ENCODE data around the gene HDHD5.
"Not testable (repeated sequence)": the region's sequence is repeated elsewhere in the genome, so short reads cannot be mapped to it uniquely, and the experiment has no call there.

HDHD5 gene

DNA sequence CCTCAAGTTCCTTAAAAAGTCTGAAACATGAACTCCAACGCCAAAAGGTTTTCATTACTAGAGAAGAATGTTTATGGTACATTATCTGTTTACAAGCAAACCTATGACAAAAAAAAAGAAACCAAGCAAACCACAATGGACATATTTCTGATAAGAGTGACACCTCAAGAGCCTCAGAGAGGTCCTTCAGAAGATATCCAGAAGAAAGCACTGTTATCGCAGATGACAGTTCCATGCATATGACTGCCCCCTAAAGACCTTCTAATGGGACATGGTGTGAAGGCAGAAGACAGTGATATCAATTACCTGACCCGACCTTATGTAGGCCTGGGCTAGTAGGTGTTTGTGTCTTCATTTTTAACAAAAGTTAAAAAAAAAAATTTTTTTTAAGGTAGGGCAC lies 3.1 kb downstream of the HDHD5 start:
- no peak for DNase-seq (ENCODE audit: low spot score)

DNA sequence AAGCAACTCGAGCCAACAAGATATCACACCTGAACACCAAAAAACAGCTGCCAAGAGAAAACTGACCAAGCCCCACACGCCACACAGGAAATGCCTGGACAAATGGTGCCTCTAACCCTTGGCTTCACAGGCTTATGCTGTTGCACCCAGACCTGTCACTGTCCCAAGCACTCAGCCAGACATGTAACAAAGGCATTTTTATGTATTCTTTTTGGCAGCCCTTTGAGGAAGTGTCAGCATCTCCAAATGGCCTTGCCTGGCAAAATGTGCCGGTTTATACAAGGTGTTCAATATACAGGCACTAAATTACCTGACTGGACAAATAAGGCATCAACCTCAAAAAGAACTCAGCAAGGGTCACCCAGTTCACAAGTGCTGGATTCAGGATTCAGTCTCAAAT lies 6.1 kb downstream of the HDHD5 start:
- no peak for DNase-seq (ENCODE audit: low spot score)

DNA sequence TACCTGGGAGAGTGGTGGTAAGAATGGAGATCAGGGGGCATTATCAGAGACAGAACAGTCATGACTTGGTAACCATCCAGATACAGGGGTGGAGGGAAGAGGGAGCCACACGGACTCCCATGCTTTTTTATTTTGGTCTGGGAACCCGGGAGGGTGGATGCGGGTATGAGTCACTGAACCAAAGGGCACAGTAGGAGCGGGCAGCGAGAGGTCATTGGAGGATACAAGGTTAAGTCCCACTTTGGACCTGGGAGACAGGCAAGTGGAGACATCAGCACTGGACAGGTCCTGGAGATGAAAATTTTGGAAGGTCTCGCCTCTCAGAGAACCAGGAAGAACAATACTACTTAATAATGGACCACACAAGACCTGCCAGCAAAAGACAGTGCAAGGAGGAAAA lies 6.7 kb downstream of the HDHD5 start:
- no peak for DNase-seq (ENCODE audit: low spot score)

DNA sequence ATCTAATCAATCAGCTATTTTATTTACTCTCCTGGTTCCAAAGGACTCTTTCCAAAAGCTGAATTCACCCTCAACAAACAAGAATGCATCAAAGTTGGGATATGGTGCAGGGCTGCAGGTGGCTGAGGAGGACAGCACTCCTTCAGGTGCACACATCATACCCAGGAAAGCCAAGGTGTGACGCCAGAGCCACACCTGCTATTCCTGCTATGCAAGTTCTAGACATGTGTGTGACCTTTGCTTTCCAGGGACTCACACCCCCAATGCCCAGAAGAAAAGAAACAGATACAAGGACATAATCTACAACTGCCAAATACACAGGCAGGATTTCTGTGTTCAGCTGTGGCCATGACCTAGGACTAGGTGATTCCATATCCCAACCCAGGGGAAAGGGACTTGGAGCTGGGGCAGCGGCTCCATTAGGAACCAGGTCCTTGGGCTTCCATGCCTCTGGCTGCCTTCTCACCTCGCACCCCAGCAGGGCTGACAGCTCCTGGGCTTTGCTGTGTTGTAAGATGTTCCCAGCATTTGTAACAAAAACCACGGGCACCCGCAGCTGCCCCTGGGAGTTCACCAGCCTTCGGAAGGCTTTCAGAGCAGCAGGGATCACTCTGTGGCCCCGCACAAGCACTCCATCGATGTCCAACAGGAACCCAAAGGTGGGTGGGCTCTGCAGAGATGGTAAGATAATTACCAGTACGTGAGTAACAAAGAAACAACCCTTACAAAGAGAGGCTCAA lies 9.8 kb downstream of the HDHD5 start:
- DNase-seq (ENCODE audit: low spot score), result no peak

DNA sequence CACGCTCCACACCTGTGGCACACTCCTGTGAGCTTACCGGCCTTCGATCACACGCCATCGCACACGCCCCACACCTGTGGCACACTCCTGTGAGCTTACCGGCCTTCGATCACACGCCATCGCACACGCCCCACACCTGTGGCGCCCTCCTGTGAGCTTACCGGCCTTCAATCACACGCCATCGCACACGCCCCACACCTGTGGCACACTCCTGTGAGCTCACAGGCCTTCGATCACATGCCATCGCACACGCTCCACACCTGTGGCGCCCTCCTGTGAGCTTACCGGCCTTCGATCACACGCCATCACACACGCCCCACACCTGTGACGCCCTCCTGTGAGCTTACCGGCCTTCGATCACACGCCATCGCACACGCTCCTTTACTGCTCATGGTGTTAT lies 11.6 kb downstream of the HDHD5 start:
- not testable (repeated sequence) for DNase-seq (ENCODE audit: low spot score)

DNA sequence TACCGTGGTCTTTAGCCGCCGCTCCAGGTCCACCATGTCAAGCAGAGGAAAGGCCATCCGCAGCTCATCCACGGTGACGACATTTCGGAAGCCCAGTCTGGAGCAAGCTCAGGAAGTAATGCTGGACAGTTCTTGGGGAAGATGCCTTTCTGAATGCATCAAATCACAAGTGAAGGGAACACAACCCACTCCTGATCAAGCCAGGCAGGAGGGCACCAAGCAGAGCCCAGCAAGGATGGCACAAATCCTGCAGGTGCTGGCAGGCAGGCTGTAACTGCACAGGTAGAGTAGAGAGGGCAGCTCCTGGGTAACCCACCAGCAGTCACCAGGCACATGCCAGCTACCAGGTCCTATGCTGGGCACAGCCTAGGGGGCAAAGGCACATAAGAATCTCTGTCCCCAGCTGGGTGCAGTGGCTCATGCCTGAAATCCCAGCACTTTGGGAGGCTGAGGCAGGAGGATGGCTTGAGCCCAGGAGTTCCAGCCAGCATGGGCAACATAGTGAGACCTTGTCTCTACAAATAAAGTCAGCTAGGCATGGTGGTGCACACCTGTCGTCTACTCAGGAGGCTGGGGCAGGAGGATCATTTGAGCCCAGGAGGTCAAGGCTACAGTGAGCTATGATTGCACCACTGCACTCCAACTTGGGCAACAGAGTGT lies 13.9 kb downstream of the HDHD5 start:
- DNase-seq (ENCODE audit: low spot score), result no peak

DNA sequence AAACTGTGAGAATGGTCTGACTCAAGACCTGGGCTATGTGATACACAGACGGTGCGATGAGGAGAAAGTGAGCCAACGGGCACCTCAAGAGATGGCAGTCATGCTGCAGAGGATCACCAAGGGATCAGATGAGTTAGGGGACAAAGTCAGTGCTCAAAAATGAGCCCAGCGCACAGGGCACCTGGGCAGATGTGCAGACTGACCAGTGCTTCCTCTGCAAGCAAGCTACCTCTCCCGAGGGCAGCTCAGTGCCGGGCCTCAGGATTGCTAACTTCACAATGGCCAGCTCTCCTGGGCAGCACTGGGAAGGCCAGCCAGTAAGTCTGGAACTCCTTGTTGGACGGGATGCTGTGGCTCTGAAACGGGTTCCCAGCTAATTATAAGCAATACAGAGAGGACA lies 15.3 kb downstream of the HDHD5 start:
- no peak for DNase-seq (ENCODE audit: low spot score)

DNA sequence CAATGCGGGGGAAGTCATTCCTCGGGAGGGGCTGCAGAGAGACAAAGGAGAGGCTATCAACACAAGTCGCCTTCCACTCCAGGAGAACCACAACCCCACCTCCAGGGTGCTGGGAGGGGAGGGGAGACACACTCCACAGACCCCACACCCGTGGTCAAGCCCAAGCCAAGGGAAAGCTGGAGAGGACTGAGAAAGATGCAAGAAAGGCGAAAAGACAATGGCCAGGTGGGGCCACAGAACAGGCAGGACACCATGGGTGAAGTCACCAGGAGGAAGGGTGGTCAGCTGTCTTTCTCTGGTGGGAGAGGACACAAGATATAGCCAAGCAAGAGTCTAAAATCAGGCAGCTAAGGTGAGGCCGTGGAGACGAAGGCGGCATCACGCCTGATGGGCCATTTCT lies 16.0 kb downstream of the HDHD5 start:
- DNase-seq (ENCODE audit: low spot score), result no peak

DNA sequence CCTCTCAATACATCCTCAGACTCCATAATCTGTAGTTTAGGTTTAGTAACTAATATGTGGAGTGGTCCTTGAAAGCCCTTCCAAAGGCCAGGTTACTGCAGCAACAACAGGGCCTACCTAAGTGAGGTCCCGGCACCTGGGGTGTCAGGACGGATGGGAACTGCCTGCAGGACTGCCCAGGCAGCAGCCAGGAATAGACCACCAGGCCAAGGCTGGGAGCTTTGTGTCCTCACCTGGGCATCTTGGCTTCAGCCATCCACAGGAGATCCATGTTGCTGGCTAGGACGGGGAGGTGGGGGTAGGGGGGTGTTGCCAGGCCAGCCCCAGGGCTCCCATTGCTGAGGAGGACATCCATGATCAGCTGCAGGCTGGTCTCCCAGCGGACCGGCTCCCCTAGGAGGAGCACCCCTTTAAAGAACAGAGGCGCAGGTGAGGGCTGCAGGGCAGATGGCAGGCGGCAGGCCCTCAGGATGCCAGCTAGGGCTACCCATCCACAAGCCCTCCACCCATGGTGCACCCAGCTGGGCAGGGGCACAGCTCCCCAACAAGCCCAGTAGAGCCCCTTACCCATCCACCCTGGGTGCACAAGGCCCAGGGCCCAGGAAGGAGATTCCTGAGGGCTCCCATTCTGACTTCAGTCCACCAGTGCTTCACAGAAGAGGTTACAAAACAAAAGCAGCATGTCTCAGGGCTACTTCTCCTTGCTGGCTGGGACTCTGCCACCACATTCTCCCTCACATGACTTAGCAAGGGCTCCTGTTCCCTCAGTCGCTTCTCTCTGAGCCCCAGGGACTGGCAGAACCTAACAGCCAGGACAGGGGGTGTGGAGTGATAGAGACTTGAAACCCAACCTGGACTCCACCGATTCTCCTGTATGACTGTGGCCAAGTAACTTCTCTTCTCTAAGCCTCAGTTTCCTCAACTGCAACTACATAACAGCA lies 18.0 kb downstream of the HDHD5 start:
- DNase-seq (ENCODE audit: low spot score), result no peak

DNA sequence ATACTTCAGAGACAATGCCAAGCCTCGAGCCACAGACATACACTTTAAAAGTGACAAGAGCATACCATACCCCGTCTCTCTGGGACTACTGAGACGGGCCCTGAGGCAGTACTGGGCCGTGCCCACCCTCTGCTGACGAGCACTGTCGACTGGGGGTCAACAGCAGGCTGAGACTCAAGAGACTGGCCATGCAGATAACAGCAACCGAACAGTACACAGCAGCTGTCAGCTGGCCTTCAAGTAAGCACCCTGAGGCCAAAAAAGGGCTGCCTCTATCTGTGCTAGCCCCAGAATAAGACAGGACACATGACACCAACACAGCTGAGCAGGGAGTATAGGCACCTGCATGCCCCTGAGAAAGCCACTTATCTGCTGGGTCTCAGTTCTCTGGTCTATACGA lies 19.1 kb downstream of the HDHD5 start:
- DNase-seq (ENCODE audit: low spot score), result no peak

DNA sequence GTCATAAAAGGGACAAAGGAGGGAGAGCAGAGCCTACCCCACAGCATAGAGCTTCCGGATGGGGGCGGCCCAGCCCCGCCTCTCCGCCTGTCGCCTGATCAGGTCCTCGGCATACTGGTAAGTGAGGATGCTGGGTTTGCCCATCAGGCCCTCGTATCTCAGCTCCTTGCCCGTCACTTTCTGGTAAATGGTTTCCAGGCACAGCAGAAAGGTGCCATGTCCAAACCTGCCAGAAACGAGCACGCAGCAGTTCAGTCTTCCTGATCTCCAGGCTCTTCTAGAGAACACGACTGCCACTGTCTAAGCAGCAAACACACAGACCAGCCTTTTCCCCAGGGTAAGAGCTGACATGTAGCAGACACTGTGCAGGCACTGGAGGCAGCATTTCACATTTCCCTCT lies 20.6 kb downstream of the HDHD5 start:
- no peak for DNase-seq (ENCODE audit: low spot score)

DNA sequence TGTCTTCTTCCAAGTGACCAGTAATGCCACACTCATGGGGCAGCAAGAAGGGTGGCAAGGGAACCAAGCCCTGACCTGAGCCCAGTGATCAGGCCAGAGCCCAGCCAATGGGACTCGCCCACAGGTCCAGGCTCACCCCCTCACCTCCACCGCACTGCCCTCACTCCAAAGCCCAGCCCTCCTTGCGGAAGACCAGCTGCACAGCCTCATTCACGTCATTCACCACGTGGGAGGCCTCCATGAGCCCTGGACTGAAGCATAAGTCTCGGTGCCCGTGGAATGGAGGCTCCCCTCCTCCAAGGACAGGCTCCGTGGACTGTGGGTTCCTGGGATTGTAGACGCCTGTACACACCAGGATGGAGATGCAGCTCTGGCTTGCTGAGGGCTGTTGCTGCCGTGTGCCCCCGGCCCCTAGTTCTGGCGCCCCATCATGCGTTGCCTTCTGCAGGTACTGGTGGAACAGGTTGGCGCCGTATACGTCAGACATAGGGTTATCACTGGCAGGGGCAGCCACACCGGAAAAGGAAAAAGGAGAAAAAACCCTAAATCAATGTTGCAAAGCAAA lies 21.1 kb downstream of the HDHD5 start:
- no peak for DNase-seq (ENCODE audit: low spot score)

DNA sequence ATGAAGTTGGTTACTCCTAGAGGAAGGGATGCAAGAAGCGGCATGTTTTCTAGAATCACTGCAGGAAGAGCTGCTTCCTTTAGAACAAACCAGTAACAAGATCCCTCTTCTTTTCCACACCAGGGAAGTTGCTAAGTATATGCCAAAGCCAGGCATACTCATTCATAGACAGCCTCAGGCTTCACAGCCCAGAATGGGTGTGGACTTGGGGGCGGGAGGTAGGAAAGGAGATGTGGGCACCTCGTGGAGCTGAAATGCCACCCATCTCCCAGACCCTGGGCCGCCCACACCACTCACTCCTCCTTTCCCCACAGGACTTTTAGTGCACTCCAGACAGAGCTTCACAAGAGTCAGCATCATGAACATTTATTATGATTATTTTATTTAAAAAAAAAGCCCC lies 21.9 kb downstream of the HDHD5 start:
- no peak for DNase-seq (ENCODE audit: low spot score)

DNA sequence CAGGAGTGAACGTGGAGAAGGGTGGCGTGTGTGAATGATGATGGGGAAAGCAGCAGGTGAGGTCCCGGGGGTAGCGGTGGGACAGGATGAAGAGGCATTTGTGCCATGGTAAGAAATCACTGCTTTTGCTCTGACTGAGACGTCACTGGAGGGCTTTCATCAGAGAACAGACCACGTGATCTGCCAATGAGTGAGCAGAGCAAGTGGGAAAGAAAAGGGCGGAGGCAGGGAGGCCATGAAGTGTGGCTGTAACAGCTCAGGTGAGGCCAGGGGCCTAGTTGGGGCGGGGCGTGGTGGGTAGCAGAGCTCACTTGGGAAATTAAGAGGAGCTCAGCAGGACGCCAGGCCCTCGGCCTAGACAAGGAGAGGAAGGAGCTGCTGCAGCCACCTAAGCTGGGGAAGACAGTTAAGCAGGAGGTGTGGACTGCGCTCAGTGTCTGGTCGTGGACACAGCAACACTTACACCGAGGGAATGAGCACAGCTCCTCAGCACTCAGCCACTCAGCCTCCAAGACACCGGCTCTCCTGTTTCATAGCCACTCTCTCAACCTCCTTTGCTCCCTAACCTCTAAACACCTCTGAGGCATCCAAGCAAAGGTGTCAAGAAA lies 23.8 kb downstream of the HDHD5 start:
- no peak for DNase-seq (ENCODE audit: low spot score)

DNA sequence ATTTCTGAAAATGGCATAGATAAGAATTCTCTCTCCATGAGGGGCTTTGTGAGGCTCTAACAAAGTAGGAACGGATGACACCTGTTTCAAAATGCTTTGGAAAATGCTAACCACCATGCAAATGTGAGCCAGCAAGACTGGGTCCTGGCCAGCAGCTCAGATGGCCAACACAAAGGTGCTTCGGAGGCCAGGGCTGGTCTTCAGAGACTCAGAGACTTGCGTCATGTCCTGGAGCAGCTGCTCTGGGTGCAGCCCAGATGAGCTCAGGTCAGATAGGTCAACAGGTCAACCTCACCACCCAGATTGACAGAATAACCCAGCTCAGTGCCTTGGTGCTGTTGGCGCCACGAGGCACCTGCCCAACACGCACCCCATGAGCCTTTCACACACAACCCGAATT lies 25.9 kb downstream of the HDHD5 start:
- DNase-seq (ENCODE audit: low spot score), result no peak

DNA sequence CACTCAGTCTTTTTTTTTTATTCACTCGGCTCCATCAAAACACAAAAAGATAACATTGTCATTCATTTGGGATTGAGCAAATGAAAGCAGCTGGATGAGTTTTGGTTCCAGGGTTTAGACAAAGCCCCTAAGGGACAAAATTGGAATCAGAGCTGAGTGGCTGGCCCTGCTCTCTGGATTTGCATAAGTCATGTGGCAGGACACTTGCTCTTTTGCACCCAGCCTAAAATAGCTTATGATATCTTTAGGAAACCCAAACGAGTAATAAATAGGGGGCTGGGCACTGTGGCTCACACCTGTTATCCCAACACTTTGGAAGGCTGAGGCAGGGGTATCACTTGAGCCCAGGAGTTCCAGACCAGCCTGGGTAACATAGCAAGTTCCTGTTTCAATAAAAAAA lies 27.0 kb downstream of the HDHD5 start:
- peak; percentile 31 for DNase-seq (ENCODE audit: low spot score)

DNA sequence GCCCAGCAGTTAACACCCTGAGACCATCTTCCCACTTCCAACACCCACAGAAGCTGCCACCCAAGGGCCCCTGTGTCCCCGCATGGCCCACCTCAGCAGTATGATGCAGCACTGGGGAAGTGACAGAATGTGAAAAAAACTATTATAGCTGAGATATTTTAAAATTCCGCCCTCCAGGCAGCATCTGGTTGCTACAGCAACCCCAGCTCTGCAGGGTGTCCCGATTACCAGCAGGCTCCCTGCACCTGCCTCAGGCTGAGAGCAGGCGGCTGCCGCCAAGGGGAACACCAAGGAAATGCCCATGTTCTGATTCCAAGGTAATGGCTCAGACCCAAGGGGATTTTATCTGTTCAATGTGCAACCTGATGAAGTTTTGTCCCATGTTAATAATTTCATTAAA lies 27.4 kb downstream of the HDHD5 start:
- peak; percentile 57 for DNase-seq (ENCODE audit: low spot score)

DNA sequence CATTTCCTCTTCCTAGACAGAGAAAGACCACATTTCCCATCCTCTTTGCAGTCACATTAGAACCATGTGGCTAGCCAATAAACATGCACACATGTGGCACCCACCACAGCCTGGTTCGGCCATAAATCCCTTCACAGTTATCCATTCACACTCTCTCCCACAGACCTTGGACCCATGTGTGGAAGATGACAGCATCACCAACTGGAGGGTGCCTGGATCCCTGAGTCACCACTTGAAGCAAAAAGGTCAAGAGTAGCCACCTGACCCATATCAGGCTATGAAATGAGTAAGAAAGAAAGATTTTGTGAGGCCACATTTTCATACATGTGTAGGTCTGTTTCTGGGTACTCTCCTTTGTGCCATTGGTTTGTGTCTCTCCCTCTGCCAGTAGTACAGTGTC lies 28.9 kb downstream of the HDHD5 start:
- DNase-seq (ENCODE audit: low spot score), result no peak

DNA sequence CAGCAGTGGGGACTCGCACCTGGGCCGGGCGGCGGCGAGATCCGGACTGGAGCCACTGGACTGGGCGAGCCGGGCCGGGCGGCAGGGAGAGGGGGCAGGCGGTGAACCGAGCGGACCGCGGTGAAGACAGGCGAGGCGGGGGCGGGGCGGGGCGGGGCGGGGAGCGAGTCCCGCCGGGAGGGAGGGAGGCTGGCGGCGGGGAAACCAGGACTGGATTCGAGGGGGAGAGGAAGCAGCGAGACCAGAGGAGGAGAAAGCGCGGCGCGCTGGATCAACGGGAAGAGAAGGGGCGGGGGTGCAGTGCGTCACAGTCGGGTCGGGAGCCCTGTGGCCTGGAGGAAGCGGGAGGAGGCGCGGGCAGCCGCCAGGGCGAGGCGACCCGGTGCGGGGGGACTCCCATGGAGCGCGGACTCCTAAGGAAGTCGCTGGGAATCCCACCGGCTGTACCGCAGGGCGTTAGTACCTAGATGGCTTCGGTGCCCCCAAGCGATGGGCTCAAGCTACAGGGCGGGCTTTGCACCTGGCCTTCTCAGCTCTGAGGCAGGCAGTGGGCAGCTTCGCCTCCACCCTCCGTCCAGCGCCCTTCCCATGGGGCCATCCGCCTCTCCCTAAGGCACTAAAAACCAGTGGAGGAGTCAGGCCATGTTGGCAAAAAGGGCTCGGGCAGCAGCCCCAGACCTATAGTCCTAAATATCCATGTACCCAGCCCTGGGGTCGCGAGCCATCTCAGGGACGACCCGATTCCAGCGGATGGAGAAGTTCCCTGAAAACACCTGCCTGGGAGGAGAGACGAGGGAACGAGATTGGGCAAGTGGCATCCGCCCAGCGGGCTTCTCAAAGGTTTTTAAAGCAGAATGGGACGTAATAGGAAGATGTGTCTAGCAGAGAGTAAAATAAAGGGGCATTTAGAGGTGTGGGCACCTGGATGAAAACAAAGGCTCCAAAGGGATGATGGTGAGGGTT lies 37.6 kb downstream of the HDHD5 start, which contains the start of gene TMEM121B:
Gene TMEM121B (minus strand): TSS at position 128 of the 963 bp plus-strand sequence. CDS start 233 bp downstream, outside the sequence.
- DNase-seq (ENCODE audit: low spot score), result no peak

DNA sequence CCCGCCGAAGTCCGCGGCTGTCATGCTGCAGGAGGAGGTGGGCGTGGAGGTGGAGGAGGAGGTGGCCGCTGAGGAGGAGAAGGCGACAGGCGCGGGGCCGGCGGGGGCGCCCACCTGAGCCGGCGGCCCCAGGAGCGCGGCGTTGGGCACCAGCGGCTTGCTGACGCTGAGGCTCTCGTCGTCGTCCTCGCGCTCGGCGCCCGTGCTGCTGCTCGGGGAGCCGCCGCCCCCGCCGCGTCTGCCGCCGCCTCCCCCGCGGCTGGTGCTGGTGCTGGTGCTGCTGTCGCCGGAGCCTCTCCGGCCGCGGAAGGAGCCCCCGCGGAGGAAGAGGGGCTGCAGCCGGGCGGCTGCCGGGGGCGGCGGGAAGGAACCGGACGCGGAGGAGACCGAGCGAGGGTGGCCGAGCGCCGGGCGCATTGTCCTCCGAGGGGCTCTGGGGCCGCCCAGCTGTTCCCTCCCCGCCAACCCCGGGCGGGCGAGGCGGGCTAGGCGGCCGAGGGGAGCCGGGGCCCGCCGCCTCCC lies 38.3 kb downstream of the HDHD5 start:
- no peak for DNase-seq (ENCODE audit: low spot score)

DNA sequence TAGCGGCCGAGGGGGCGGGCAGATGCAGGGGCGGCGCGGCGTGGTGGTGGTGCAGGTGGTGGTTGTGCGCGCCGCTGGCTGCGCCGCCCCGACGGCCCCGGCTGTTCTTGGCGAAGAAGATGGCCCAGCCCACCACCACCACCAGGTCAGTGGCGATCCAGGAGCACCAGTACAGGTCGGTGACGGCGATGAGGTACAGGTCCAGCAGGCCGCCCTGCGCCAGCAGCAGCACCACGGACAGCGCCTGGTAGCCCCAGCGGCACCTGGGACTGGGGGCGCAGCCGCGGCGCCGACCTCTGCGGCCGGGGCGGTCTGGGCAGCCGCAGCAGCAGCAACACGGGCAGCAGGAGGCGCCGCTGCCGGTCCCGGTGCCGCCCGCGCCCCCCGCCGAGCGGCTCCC lies 38.8 kb downstream of the HDHD5 start:
- DNase-seq (ENCODE audit: low spot score), result no peak

All from NAMALWA (cell line).